A673 (cell line): Measurements from ENCODE around the gene WRNIP1.

Source experiments
- CTCF ChIP-seq: fragments of 300-800, 200-600 bp; sonication (generic); conservative IDR thresholded peaks from 2 replicates; pipeline ENCODE4 v1.5.1; 2017; ENCODE audit warnings: low read depth, mild to moderate bottlenecking, antibody characterized with exemption, low read length, moderate library complexity, mixed read lengths
- EZH2 ChIP-seq: fragments of 200-600 bp; sonication (generic); IDR thresholded peaks from 2 replicates; pipeline ENCODE4 v1.6.1; 2017; ENCODE audit warnings: borderline replicate concordance, low read depth, mild to moderate bottlenecking, mixed read lengths, antibody characterized with exemption, low read length; ENCODE audit not compliant: poor library complexity, severe bottlenecking

GRCh38 chr6:2798586-2799134 is 33.5 kb downstream of the WRNIP1 start:
- TF ChIP-seq CTCF (no peak), EZH2 (no peak)
